SU-DHL-6 (cell line): Measurements from ENCODE around the gene THSD4.

ENCODE experiments used
- EZH2phosphoT487 ChIP-seq: fragments of 200-600 bp; sonication (generic), shearing (Covaris generic); conservative IDR thresholded peaks from 2 replicates; pipeline ENCODE4 v1.6.1; 2018; ENCODE audit warnings: mild to moderate bottlenecking, antibody characterized with exemption, low read length, moderate library complexity, mixed read lengths
- TF ChIP-seq, protein P1 (sequence below): fragments of 200-600 bp; sonication (generic); IDR thresholded peaks from one replicate; pipeline ENCODE4 v1.5.1; 2017; ENCODE audit warnings: antibody characterized with exemption, mild to moderate bottlenecking, low read length, moderate library complexity; ENCODE audit not compliant: insufficient read depth, poor library complexity, severe bottlenecking

- TF ChIP-seq, protein P1, sequence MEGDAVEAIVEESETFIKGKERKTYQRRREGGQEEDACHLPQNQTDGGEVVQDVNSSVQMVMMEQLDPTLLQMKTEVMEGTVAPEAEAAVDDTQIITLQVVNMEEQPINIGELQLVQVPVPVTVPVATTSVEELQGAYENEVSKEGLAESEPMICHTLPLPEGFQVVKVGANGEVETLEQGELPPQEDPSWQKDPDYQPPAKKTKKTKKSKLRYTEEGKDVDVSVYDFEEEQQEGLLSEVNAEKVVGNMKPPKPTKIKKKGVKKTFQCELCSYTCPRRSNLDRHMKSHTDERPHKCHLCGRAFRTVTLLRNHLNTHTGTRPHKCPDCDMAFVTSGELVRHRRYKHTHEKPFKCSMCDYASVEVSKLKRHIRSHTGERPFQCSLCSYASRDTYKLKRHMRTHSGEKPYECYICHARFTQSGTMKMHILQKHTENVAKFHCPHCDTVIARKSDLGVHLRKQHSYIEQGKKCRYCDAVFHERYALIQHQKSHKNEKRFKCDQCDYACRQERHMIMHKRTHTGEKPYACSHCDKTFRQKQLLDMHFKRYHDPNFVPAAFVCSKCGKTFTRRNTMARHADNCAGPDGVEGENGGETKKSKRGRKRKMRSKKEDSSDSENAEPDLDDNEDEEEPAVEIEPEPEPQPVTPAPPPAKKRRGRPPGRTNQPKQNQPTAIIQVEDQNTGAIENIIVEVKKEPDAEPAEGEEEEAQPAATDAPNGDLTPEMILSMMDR, result no peak
- TF ChIP-seq EZH2phosphoT487, result no peak
These were observed 220.3 kb downstream of the THSD4 start for GRCh38 chr15:71335591-71335990.
